GM18511 (cell line): ENCODE data around the gene EMILIN1.
"Not testable (repeated sequence)": the region's sequence is repeated elsewhere in the genome, so short reads cannot be mapped to it uniquely, and the experiment has no call there.

ENCODE experiments used
- ATAC-seq: cut with Tn5 transposase; IDR thresholded peaks from one replicate; pipeline ENCODE4 v1.9.1; 2021; ENCODE audit warnings: mild to moderate bottlenecking, moderate library complexity; ENCODE audit not compliant: unreplicated experiment

Gene EMILIN1

GRCh38 chr2:27092696-27093429 lies 14.4 kb downstream of the EMILIN1 start:
- ATAC-seq = no peak

GRCh38 chr2:27093430-27094352 lies 15.3 kb downstream of the EMILIN1 start:
- ATAC-seq = no peak

- no peak for ATAC-seq
These were observed 16.1 kb downstream of the EMILIN1 start for GRCh38 chr2:27094353-27094984.

- no peak for ATAC-seq
These were observed 17.0 kb downstream of the EMILIN1 start for GRCh38 chr2:27095427-27095744.

- ATAC-seq = no peak
These were observed 17.6 kb downstream of the EMILIN1 start for GRCh38 chr2:27095745-27096651.

- no peak for ATAC-seq
These were observed 18.4 kb downstream of the EMILIN1 start for GRCh38 chr2:27096748-27097297.

GRCh38 chr2:27097341-27097740 lies 18.9 kb downstream of the EMILIN1 start:
- ATAC-seq = no peak

GRCh38 chr2:27099334-27099955 lies 21.0 kb downstream of the EMILIN1 start:
- no peak for ATAC-seq

GRCh38 chr2:27100036-27100435 lies 21.6 kb downstream of the EMILIN1 start:
- no peak for ATAC-seq

GRCh38 chr2:27102329-27102728 lies 23.9 kb downstream of the EMILIN1 start:
- no peak for ATAC-seq

- ATAC-seq = no peak
These were observed 27.6 kb downstream of the EMILIN1 start for GRCh38 chr2:27105981-27106380.

GRCh38 chr2:27108221-27108620 lies 29.8 kb downstream of the EMILIN1 start:
- no peak for ATAC-seq

- no peak for ATAC-seq
These were observed 30.7 kb downstream of the EMILIN1 start for GRCh38 chr2:27109083-27109482.

- not testable (repeated sequence) for ATAC-seq
These were observed 32.4 kb downstream of the EMILIN1 start for GRCh38 chr2:27110603-27111352.

GRCh38 chr2:27111392-27112078 lies 33.1 kb downstream of the EMILIN1 start:
- ATAC-seq = not testable (repeated sequence)

GRCh38 chr2:27115519-27115918 lies 37.1 kb downstream of the EMILIN1 start:
- ATAC-seq = no peak

- ATAC-seq = no peak
These were observed 39.6 kb downstream of the EMILIN1 start for GRCh38 chr2:27117995-27118524.
